Esophagus muscularis mucosa (tissue), 3 donors: ENCODE data around the gene BSND.

Experiments used
- POLR2A ChIP-seq: fragments of 450-650 bp; IDR thresholded peaks from one replicate; pipeline ENCODE4 v1.6.1; 2017; ENCODE audit warnings: antibody characterized with exemption, moderate library complexity, mild to moderate bottlenecking, low read depth
- POLR2AphosphoS5 ChIP-seq, 2 donors: sonication (generic); formaldehyde crosslinking; IDR thresholded peaks; one replicate each; pipeline ENCODE4 v1.6.1; 2017; ENCODE audit warnings: antibody characterized with exemption in 2 of 2
- TF ChIP-seq, protein P1 (sequence below), 3 experiments: fragments of 200-600 bp in 2 of 3; fragments of 450-650 bp in 1 of 3; sonication (generic) in 2 of 3; IDR thresholded peaks; one replicate each; pipeline ENCODE4 v1.5.1; 2017 to 2019; ENCODE audit warnings: antibody characterized with exemption in 3 of 3, mild to moderate bottlenecking in 2 of 3, moderate library complexity in 1 of 3

DNA sequence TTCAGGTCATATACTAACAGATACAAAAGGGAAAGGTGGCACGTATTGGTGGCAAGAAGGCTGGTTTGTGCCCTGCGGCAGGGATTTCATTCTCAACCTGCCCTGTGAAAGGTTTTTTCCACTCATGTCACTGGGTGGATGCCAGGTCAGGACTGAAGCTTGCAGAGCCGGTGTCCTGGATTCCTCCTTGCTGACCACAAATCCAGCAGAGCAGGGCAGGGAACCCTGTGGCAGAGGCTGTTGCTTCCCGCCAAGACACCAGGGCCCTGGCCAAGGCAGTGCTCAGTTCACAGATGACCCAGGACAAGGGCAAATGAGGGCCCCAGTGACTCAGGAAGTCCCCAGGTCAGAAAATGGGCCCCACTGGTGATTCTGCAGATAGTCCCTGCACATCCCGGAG, 16.4 kb downstream of the BSND start:
- TF ChIP-seq, protein P1, sequence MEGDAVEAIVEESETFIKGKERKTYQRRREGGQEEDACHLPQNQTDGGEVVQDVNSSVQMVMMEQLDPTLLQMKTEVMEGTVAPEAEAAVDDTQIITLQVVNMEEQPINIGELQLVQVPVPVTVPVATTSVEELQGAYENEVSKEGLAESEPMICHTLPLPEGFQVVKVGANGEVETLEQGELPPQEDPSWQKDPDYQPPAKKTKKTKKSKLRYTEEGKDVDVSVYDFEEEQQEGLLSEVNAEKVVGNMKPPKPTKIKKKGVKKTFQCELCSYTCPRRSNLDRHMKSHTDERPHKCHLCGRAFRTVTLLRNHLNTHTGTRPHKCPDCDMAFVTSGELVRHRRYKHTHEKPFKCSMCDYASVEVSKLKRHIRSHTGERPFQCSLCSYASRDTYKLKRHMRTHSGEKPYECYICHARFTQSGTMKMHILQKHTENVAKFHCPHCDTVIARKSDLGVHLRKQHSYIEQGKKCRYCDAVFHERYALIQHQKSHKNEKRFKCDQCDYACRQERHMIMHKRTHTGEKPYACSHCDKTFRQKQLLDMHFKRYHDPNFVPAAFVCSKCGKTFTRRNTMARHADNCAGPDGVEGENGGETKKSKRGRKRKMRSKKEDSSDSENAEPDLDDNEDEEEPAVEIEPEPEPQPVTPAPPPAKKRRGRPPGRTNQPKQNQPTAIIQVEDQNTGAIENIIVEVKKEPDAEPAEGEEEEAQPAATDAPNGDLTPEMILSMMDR (IDR thresholded peaks at IDR 0.05), result no peak
- TF ChIP-seq POLR2AphosphoS5 (IDR thresholded peaks at IDR 0.05) (no peak), POLR2A (no peak)
